GM19099 (cell line): ENCODE measurements around the gene SEC24C.

Source experiments
- POLR2A ChIP-seq: IDR thresholded peaks from 3 replicates; pipeline ENCODE4 v1.6.1; 2011; ENCODE audit warnings: low read depth; ENCODE audit not compliant: insufficient read length; ENCODE audit errors: extremely low read depth

Gene SEC24C

DNA sequence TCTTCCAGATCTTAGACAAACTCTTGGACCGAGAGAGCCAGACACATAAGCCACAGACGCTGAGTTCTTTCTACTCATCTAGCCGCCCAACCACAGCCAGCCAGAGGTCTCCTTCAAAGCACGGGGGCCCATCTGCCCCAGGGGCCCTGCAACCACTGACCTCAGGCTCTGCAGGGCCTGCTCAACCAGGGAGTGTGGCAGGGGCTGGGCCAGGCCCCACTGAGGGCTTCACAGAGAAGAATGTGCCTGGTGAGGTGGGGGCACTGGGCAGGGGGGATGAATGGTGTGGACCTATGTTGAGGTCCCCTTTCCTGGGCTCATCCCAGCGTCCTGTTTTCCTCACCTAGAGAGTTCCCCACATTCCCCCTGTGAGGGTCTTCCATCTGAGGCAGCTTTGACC is 52.6 kb downstream of the SEC24C start:
- no peak for TF ChIP-seq POLR2A

GRCh38 chr10:73797324-73798025 is 53.3 kb downstream of the SEC24C start:
- no peak for TF ChIP-seq POLR2A

GRCh38 chr10:73798087-73798486 is 53.9 kb downstream of the SEC24C start:
- no peak for TF ChIP-seq POLR2A

GRCh38 chr10:73798927-73799560 is 54.9 kb downstream of the SEC24C start:
- TF ChIP-seq POLR2A: no peak

GRCh38 chr10:73799899-73800559 is 55.9 kb downstream of the SEC24C start:
- TF ChIP-seq POLR2A: no peak

- no peak for TF ChIP-seq POLR2A
Measured at GRCh38 chr10:73800560-73801252, 56.5 kb downstream of the SEC24C start.

GRCh38 chr10:73801253-73801590 is 57.0 kb downstream of the SEC24C start:
- TF ChIP-seq POLR2A: no peak

DNA sequence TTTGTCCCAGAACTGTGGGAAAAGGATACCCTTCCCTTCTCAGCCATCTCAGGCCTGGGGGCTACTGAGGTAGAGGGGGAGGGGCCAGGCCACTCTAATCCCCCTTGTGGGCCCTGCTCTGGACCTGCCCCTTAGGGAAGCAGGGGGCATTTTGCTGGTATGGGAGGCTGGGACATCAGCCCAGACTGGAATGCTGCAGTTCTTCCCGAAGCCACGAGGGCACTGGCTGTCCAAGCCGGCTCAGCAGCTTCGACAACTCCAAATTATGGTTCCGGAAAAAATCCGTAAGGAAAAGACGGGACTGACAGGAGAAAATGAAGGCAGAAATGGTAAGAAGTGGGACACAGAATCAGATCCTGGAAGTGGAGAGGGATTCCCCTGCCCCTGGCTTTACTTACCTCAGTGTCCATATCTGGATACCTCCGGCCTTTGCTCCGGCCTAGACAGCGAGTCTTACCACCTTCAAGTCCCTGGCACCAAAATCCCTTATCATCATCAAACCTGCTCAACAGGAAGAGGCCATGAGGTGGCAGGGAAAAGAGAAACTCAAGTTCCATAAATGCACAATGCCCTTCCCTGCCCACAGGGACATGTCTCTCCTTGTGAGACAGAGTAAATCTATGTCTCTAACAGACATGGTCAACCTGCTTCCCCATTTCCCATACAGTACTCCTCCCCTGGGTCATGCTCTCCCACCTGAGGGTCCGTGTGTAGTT is 58.3 kb downstream of the SEC24C start:
- TF ChIP-seq POLR2A: no peak

- TF ChIP-seq POLR2A: no peak
Measured at GRCh38 chr10:73803680-73804286, 59.6 kb downstream of the SEC24C start.

- no peak for TF ChIP-seq POLR2A
Measured at GRCh38 chr10:73806176-73806950, 62.2 kb downstream of the SEC24C start.

DNA sequence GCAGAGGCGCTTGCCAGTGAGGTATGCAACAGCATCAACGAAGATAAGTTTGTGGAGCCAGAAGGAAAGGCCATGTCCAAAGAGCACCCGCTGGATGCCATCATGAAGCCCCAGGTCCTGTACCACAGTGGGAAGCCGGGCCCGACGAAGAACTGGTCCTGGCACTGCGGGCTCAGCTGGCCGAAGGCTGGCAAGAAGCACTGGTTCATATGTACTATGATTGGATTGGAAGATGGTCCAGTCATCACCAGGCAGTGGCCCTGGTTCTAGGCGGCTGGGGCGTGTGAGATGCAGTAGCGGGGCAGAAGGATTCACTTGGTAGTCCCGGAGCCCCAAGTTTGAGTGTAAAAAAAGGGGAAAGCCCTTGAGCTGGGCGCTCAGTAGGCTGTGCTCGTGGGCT is 63.3 kb downstream of the SEC24C start:
- no peak for TF ChIP-seq POLR2A

DNA sequence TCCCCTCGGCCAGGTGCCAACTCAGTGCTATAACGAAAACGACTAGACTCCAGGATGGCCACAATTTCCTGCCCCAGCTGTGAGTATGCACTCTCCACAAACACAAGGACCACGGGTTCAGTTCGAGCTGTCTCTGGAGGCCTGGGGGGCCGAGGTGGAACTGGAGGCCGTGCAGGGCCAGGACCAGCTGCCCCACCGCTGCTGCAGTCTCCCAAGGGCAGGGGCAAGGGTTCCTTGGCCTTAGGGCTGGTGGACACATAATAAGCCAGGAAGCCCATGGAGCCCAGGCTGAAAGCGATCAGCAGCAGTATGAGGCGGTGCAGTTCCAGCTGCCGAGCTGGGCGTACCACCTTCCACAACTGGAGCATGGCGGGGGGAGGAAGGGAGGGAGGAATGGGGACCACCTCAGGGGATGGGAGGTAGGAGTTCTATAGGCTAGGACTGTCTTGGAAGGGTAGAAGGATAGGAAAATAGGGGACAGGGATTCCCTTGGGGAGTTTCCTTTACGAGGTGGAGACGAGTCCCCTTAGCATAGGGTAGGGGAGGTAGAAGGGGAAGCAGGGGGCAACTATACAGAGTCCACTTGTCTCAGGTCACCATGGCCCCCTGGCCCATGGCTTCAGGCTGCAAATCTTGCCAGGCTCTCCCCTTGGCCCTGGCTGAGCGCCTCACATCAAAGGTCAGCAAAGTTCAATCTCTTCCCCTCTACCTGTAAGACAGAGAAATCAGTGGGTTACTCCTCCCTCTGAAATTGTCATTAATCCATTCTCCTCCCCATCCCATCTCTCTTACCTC is 64.0 kb downstream of the SEC24C start:
- TF ChIP-seq POLR2A: no peak
